ENCODE data around the gene FOXO4.

The FOXO4 gene

GRCh38 chrX:71100581-71101505, 5.2 kb downstream of the FOXO4 start:
- H3K27me3 ChIP-seq (ENCODE audit: insufficient read depth, low read length): no peaks in the 10 kb centered on the region
- H3K36me3 ChIP-seq (ENCODE audit: insufficient read depth, low read length): no peaks in the 10 kb centered on the region; the same call in 1 of the 2 replicates
- H3K9me3 ChIP-seq (ENCODE audit: low read length): no peaks in the 10 kb centered on the region
- no peak overlapping the region for H3K9ac ChIP-seq (ENCODE audit: low read length)
- H3F3A ChIP-seq (ENCODE audit: insufficient read depth, low read length): no peaks in the 10 kb centered on the region
- H3K79me2 ChIP-seq (ENCODE audit: insufficient read depth, low read length): no peaks in the 10 kb centered on the region
- H3K4me2 ChIP-seq (ENCODE audit: low read length): no peak overlapping the region
- H3K27ac ChIP-seq (ENCODE audit: low read depth, low read length, poor library complexity, severe bottlenecking): no peak overlapping the region
- TF ChIP-seq EZH2 (IDR thresholded peaks at IDR 0.05; ENCODE audit: borderline replicate concordance, low read length) (no peak), CTCF (IDR thresholded peaks at IDR 0.05; ENCODE audit: low read length) (no peak)
- H3K9me2 ChIP-seq (ENCODE audit: low read depth, low read length): no peaks in the 10 kb centered on the region
- H3K4me3 ChIP-seq (ENCODE audit: low read depth, low read length, poor library complexity, severe bottlenecking): no peak overlapping the region
- H2AFZ ChIP-seq (ENCODE audit: low read length): no peak overlapping the region
- no peaks in the 10 kb centered on the region for H4K20me1 ChIP-seq (ENCODE audit: insufficient read depth, low read length)
- H3K4me1 ChIP-seq (ENCODE audit: insufficient read depth, low read length, severe bottlenecking): peaks cover 28% of the 10 kb centered on the region

GRCh38 chrX:71102292-71102691, 6.6 kb downstream of the FOXO4 start:
- Histone ChIP-seq H3K9ac (ENCODE audit: low read length) (no peak overlapping the region), H3K27ac (ENCODE audit: low read depth, low read length, poor library complexity, severe bottlenecking) (no peak overlapping the region), H3K27me3 (ENCODE audit: insufficient read depth, low read length) (no peaks in the 10 kb centered on the region)

More at GRCh38 chrX:71102292-71102691, 6.6 kb downstream of the FOXO4 start:
- Histone ChIP-seq H3K4me1 (ENCODE audit: insufficient read depth, low read length, severe bottlenecking) (peaks cover 19% of the 10 kb centered on the region), H3K9me2 (ENCODE audit: low read depth, low read length) (no peaks in the 10 kb centered on the region), H3K79me2 (ENCODE audit: insufficient read depth, low read length) (no peaks in the 10 kb centered on the region), H3K4me2 (ENCODE audit: low read length) (no peak overlapping the region), H2AFZ (ENCODE audit: low read length) (no peak overlapping the region), H3K4me3 (ENCODE audit: low read depth, low read length, poor library complexity, severe bottlenecking) (no peak overlapping the region), H4K20me1 (ENCODE audit: insufficient read depth, low read length) (no peaks in the 10 kb centered on the region), H3F3A (ENCODE audit: insufficient read depth, low read length) (no peaks in the 10 kb centered on the region), H3K9me3 (ENCODE audit: low read length) (no peaks in the 10 kb centered on the region), H3K36me3 (ENCODE audit: insufficient read depth, low read length) (no peaks in the 10 kb centered on the region; the same call in 1 of the 2 replicates)
- TF ChIP-seq CTCF (IDR thresholded peaks at IDR 0.05; ENCODE audit: low read length) (no peak), EZH2 (IDR thresholded peaks at IDR 0.05; ENCODE audit: borderline replicate concordance, low read length) (no peak)

Measured in OCI-LY1 (cell line).